Mesothelial cell of epicardium (in vitro differentiated cells): ENCODE results near the gene MAD1L1. TPM values are rescaled to one million over a fixed set of nuclear protein-coding genes. Genes with fewer than 3 reads are reported as not detected.

Source experiments
- DNase-seq, 2 experiments: peaks; one replicate each; pipeline ENCODE4 v3.0.0; 2021; ENCODE audit warnings: low spot score in 2 of 2; ENCODE audit not compliant: unreplicated experiment in 2 of 2
- H3K27ac Mint-ChIP-seq: 2 replicates; pipeline ENCODE4 v1.8.0; 2021; ENCODE audit warnings: mixed read lengths
- H3K27me3 Mint-ChIP-seq: 2 replicates; pipeline ENCODE4 v1.8.0; 2021; ENCODE audit warnings: low read depth, mixed read lengths
- H3K36me3 Mint-ChIP-seq: 2 replicates; pipeline ENCODE4 v1.8.0; 2021; ENCODE audit warnings: mixed read lengths
- H3K4me1 Mint-ChIP-seq: 2 replicates; pipeline ENCODE4 v1.8.0; 2021; ENCODE audit warnings: mixed read lengths
- H3K4me3 Mint-ChIP-seq: 2 replicates; pipeline ENCODE4 v1.8.0; 2021; ENCODE audit warnings: mild to moderate bottlenecking, moderate library complexity, mixed read lengths
- H3K9me3 Mint-ChIP-seq: 2 replicates; pipeline ENCODE4 v1.8.0; 2021; ENCODE audit warnings: mixed read lengths
- CTCF ChIP-seq: fragments of 200-600 bp; sonication (generic); IDR thresholded peaks from one replicate; pipeline ENCODE4 v1.5.0; 2021; ENCODE audit warnings: antibody characterized with exemption; ENCODE audit not compliant: unreplicated experiment
- total RNA-seq: library from RNA; stranded (reverse); gene quantifications from 3 replicates; pipeline ENCODE4 v1.2.1, GENCODE V29; 2021

MAD1L1 gene
- total RNA-seq, 1 donor from 2014 or later, result 45.0 TPM

GRCh38 chr7:2024567-2024918 is 208.2 kb downstream of the MAD1L1 start:
- Mint-ChIP-seq H3K9me3 (peaks cover 49% of the 10 kb centered on the region), H3K27ac (no peak overlapping the region), H3K36me3 (peaks cover 43% of the 10 kb centered on the region), H3K4me1 (peaks cover 11% of the 10 kb centered on the region), H3K27me3 (no peaks in the 10 kb centered on the region), H3K4me3 (no peak overlapping the region)
- TF ChIP-seq CTCF, result no peak
- DNase-seq, result no peak

- no peak overlapping the region for H3K27ac Mint-ChIP-seq
- H3K4me1 Mint-ChIP-seq, result peaks cover 12% of the 10 kb centered on the region
- no peak for TF ChIP-seq CTCF
- H3K27me3 Mint-ChIP-seq, result no peaks in the 10 kb centered on the region
- H3K4me3 Mint-ChIP-seq, result no peak overlapping the region
- peak in 1 of 2 experiments; percentile 5 for DNase-seq
- H3K36me3 Mint-ChIP-seq, result peaks cover 37% of the 10 kb centered on the region
- peaks cover 46% of the 10 kb centered on the region for H3K9me3 Mint-ChIP-seq
These were observed 208.7 kb downstream of the MAD1L1 start for GRCh38 chr7:2023877-2024566.

DNA sequence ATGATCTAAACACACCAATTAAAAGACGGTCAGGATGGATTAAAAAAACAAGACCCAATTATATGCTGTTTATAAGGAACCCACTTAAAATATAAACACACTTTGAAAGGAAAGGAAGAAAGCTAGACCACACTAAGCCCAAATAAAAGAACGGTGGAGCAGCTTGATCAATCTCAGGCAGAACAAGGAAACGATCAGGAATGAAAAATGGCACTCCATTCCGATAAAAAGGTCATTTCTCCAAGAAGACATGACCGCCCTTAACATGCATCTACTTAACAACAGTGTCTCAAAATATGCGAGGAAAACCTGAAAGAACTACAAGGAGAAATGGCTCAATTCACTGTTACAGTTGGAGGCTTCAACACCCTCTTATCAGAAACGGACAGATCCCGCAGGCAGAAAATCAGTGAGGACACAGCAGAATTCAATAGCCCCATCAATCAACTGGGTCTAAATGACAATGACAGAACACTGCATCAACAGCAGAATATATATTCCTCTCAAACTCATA is 210.0 kb downstream of the MAD1L1 start:
- H3K9me3 Mint-ChIP-seq, result peaks cover 37% of the 10 kb centered on the region
- H3K4me1 Mint-ChIP-seq, result peaks cover 21% of the 10 kb centered on the region
- H3K4me3 Mint-ChIP-seq, result no peak overlapping the region
- H3K27ac Mint-ChIP-seq, result no peak overlapping the region
- no peak for TF ChIP-seq CTCF
- H3K27me3 Mint-ChIP-seq, result no peaks in the 10 kb centered on the region
- H3K36me3 Mint-ChIP-seq, result peaks cover 30% of the 10 kb centered on the region
- DNase-seq, result no peak

DNA sequence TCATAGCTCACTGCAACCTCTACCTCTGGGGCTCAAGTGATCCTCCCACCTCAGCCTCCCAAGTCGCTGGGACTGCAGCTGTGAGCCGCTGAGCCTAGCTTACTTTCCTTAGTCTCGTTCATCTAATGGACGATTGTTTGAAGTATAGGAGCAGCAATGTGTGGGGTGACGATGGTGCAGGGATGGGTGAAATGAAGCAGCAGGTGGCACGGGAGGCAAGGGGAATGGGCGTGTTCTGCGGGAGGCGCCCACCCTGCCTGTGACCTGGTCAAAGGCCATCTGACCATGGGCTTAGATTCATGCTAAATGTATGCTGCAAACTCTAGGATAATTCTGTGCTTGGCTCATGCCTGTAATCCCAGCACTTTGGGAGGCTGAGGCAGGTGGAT is 210.7 kb downstream of the MAD1L1 start:
- Mint-ChIP-seq H3K27ac (no peak overlapping the region), H3K27me3 (no peaks in the 10 kb centered on the region), H3K4me1 (peaks cover 24% of the 10 kb centered on the region), H3K9me3 (peaks cover 29% of the 10 kb centered on the region), H3K36me3 (peaks cover 23% of the 10 kb centered on the region), H3K4me3 (no peak overlapping the region)
- TF ChIP-seq CTCF, result no peak
- no peak for DNase-seq

DNA sequence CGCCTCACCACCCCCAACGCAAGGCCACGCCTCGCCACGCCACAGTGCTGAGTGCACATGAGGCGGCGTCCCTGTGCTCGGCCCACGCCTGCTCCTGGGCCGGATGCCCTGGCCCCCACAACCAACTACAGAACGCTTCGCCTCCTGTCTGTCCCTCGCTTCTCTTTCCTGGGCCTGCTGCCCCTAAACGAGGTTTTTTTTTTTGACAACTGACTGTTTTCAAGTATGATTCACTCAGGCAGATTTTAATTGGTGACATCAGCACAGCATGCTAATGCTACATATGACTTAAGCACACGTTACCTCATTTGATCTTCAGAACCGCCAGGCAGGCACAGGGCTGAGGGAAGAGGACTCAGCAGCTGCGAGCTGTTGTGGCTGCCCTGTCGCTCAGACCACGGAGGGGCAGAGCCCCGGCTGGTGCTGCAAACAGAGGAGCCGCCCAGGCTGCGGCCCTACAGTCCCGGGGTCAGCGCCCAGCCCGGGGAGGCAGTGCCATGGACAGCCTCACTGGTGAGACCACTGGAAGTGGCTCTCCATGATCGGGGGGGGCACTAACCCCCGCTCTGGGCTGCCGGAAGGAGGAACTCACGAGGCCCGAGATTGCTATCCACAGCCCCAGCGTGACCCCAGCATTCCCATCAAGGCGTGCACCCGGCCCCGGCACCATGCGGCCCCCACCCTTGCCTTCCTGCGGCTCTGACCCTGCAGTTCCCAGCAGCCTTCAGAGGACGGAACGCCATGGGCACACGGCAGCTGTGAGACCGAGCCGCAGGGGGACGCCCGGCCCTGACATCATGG is 212.8 kb downstream of the MAD1L1 start:
- Mint-ChIP-seq H3K27ac (peak overlapping the region; percentile 60), H3K9me3 (peaks cover 10% of the 10 kb centered on the region), H3K36me3 (peaks cover 12% of the 10 kb centered on the region), H3K4me3 (no peak overlapping the region), H3K4me1 (peaks cover 24% of the 10 kb centered on the region), H3K27me3 (no peaks in the 10 kb centered on the region)
- peak in 1 of 2 experiments; percentile 15 for DNase-seq
- TF ChIP-seq CTCF, result no peak
